ENCODE results near the gene SPATA18. TPM values are rescaled to one million over a fixed set of nuclear protein-coding genes. Genes with fewer than 3 reads are reported as not detected.
"Not testable (repeated sequence)": the region's sequence is repeated elsewhere in the genome, so short reads cannot be mapped to it uniquely, and the experiment has no call there.

The SPATA18 gene
- polyA plus RNA-seq, 3 donors, result 1.3 to 1.4 (median 1.3) TPM

- DNase-seq (ENCODE audit: low read depth in 3 of 3, low spot score in 2 of 3), result no peak
These were observed 54.2 kb downstream of the SPATA18 start for GRCh38 chr4:52105276-52105675.

DNA sequence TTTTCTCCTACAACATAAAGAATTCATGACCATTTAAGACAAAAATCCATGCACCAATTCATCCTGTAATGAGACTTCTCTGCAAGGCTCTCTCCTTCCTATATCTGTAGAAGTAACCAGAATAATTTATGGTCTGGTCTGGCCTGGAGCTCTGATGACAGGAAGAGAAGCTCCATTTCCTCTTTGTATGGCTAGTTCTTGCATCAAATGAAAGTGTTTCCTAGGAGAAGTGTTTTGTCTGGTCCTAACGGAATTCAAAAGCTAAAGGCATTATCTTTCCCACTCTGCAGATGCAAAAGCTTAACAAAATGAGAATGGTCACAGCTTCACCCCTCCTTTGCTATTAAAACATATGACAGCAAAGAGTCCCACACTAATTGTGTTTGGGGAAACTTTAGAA is 55.1 kb downstream of the SPATA18 start:
- DNase-seq (ENCODE audit: low read depth in 3 of 3, low spot score in 2 of 3), result peak in 1 of 3 donors; percentile 23

- DNase-seq (ENCODE audit: low read depth in 3 of 3, low spot score in 2 of 3), result no peak
These were observed 55.6 kb downstream of the SPATA18 start for GRCh38 chr4:52106660-52107059.

- no peak for DNase-seq (ENCODE audit: low read depth in 3 of 3, low spot score in 2 of 3)
These were observed 56.2 kb downstream of the SPATA18 start for GRCh38 chr4:52107336-52107735.

DNA sequence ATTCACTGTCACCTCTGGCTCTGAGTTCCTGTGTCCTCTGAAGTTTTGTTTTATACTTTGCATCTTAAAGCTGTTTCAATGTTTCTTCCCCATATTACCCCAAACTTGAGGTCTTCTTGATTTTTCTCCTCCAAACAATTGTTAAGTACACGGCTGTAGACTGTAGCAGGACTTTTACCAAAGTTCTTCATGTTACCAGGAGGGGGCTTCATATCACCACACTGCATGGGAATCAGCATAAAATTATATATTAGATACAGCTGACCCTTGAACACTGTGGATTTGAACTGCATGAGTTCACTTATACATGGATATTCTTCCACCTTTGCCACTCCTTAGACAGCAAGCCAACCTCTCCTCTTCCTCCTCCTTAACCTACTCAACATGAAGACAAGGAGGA is 56.6 kb downstream of the SPATA18 start:
- DNase-seq (ENCODE audit: low read depth in 3 of 3, low spot score in 2 of 3), result no peak

- DNase-seq (ENCODE audit: low read depth in 3 of 3, low spot score in 2 of 3), result no peak
These were observed 59.1 kb downstream of the SPATA18 start for GRCh38 chr4:52110171-52110570.

- DNase-seq (ENCODE audit: low read depth in 3 of 3, low spot score in 2 of 3), result no peak
These were observed 60.9 kb downstream of the SPATA18 start for GRCh38 chr4:52111995-52112394.

DNA sequence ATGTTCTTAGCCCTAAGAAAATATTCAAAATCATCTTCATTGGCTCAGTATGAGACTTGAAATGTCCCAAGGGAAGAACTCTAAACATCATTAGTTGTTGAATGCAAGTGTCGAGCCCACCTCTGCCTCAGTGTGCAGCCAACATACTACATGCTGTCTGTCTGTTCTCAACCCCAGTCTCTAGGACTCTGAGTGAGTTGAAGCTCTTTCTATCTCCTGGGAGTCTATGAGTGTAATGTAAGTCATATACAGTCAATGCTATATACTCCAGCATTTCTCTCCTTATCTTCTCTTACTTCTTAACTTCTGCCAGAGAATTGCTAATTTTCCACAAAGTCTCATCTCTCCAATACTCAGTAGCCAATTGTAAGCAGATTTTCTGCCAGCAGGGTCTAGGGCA is 61.3 kb downstream of the SPATA18 start:
- DNase-seq (ENCODE audit: low read depth in 3 of 3, low spot score in 2 of 3), result no peak

DNA sequence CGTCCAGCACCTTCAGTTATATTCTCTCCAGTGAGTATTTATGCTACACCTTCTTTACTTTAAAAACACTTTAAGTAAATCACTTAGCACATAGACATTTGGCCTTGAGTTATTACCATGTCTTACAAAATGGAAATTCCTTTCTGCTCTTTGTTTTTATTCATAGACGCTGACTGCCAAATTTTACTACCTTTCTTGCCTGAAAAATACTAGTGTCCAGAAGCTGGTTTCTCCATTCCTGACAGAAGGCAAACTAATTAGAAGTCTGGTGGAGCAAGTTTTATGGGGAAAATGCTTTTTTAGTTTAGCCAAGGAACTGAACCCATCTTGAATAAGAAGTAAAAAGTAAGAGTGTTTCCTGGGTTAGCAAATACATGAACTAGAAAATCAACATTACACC is 65.5 kb downstream of the SPATA18 start:
- no peak for DNase-seq (ENCODE audit: low read depth in 3 of 3, low spot score in 2 of 3)

DNA sequence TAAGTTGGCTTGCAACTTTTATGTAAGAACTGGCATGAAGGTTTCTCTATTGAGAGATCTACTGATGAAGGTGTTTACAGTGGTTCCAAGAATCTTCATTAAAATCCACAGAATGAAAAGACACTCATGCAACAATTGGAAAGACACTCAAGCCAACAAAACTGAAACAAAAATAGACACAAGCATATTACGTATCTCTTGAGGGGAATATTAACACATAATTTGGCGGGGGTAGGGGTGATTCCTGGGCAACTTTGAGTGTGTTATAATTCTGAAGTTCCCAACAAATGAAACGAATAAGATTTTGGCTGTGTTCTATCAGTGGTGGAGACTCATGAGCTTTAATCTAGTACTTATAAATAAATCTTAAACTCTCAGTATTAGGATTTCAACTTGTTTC is 75.1 kb downstream of the SPATA18 start:
- no peak for DNase-seq (ENCODE audit: low read depth in 3 of 3, low spot score in 2 of 3)

GRCh38 chr4:52126966-52127365 is 75.9 kb downstream of the SPATA18 start:
- no peak for DNase-seq (ENCODE audit: low read depth in 3 of 3, low spot score in 2 of 3)

DNA sequence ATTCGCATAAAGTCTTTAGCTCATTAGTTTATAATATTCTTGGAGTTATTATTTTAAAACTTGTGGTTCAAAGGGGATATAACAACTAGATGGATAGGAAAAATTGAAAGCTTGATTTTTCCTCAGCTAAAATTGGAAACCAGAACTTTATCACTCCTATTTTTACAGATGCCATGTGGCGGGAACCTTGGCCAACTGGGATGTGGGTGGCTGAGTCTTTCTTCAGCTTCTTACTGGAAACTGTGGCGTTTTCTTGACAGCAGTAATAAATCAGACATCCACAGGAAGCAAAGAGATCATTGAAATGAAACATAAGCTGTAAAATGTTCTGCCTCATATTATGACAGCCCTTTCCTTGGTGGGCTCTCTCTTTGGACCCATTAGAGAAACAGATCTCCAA is 84.1 kb downstream of the SPATA18 start:
- no peak for DNase-seq (ENCODE audit: low read depth in 3 of 3, low spot score in 2 of 3)

DNA sequence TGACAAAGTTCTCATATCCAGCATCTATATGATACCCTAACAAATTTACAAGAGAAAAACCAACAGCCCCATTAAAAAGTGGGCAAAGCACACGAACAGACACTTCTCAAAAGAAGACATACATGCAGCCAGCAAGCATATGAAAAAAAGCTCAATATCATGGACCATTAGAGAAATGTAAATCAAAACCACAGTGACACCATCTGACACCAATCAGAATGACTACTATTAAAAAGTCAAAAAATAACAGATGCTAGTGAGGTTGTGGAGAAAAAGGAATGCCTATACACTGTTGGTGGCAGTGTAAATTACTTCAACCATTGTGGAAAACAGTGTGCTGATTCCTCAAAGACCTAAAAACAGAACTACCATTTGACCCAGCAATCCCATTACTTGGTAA is 86.0 kb downstream of the SPATA18 start:
- DNase-seq (ENCODE audit: low read depth in 3 of 3, low spot score in 2 of 3), result not testable (repeated sequence)

DNA sequence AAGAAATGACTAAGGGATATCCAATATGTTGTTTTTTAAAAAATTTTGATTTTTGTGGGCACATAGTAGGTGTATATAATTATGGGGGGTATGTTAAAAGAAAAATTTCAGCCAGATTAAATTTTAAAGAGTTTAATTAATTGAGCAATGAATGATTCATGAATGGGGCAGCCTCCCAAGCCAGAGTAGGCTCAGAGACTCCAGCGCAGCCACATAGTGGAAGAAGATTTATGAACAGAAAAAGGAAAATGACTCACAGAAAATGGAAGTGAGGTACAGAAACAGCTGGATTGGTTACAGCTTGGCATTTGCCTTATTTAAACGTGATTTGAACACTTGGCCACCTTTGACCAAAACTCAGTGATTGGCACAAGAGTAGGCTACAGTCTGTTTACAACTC is 91.7 kb downstream of the SPATA18 start:
- DNase-seq (ENCODE audit: low read depth in 3 of 3, low spot score in 2 of 3), result no peak

DNA sequence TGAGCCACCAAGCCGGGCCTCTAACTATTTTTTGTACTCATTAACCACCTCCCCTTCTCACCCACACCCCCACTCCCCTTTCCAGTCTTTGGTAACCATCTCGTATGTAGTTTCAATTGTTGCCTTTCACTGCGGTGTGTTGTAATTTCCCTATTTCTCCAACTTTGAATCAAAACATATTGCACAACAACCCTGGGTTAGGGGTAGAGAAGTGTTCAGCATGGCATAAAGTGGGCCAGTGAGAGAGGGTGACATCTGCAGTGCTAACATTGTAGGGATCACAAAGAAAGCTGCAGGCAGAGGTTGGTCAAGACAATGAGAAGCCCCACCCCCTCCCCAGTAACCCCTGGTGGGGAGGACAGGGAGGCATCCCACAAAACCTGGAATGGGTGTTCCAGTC is 92.7 kb downstream of the SPATA18 start:
- no peak for DNase-seq (ENCODE audit: low read depth in 3 of 3, low spot score in 2 of 3)

DNA sequence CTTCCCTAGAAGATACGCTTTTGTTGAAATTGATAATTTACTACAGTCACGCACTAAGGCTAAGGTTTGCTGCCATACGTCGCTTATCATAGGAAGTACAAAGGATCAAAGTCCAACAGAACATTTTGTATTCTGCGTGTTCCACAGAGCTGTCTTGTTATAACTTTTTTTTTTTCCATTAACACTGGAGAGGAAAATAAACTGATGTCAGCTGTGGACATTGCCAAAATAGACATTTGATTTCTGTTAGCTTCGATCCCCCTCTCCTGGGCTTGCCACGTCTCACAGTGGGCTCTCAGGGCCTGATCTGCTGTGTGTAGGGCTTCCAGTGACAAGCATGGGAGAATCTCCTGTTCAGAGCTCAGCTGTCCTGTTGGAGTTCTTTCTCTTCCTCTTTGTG is 93.3 kb downstream of the SPATA18 start:
- DNase-seq (ENCODE audit: low read depth in 3 of 3, low spot score in 2 of 3), result no peak

Other genes starting within 250 kb of the SPATA18 start
- gene DCUN1D4, start 208.2 kb upstream of the SPATA18 start, polyA plus RNA-seq (ENCODE audit: insufficient read length in 3 of 3), result 10 to 100 TPM; 52.6 to 57.8 (median 55.3) TPM
- under 1 TPM; 0.58 to 0.74 (median 0.64) TPM for gene LRRC66, start 30.9 kb upstream of the SPATA18 start, polyA plus RNA-seq (ENCODE audit: insufficient read length in 3 of 3)
- gene SGCB, start 13.0 kb upstream of the SPATA18 start, polyA plus RNA-seq (ENCODE audit: insufficient read length in 3 of 3), result 10 to 100 TPM; 52.0 to 53.0 (median 52.7) TPM